Type B pancreatic cell (in vitro differentiated cells): ENCODE data around the gene RANBP3. TPM values are rescaled to one million over a fixed set of nuclear protein-coding genes. Genes with fewer than 3 reads are reported as not detected.

Source experiments
- DNase-seq: peaks from one replicate; pipeline ENCODE4 v3.0.0; 2021; ENCODE audit warnings: mixed read lengths; ENCODE audit not compliant: unreplicated experiment; ENCODE audit errors: extremely low spot score
- H3K27ac Mint-ChIP-seq: 2 replicates; pipeline ENCODE4 v1.8.0; 2021; ENCODE audit warnings: mild to moderate bottlenecking, mixed read lengths
- H3K27me3 Mint-ChIP-seq: 2 replicates; pipeline ENCODE4 v1.8.0; 2021; ENCODE audit warnings: mixed read lengths
- H3K36me3 Mint-ChIP-seq: 2 replicates; pipeline ENCODE4 v1.8.0; 2021; ENCODE audit warnings: mixed read lengths
- H3K4me1 Mint-ChIP-seq: one replicate; pipeline ENCODE4 v1.8.0; 2021; ENCODE audit warnings: mixed read lengths; ENCODE audit not compliant: unreplicated experiment
- H3K4me3 Mint-ChIP-seq: 2 replicates; pipeline ENCODE4 v1.8.0; 2021; ENCODE audit warnings: mild to moderate bottlenecking, mixed read lengths
- H3K9me3 Mint-ChIP-seq: 2 replicates; pipeline ENCODE4 v1.8.0; 2021; ENCODE audit warnings: mixed read lengths
- total RNA-seq: library from RNA; stranded (reverse); gene quantifications from 2 replicates; pipeline ENCODE4 v1.2.1, GENCODE V29; 2021; ENCODE audit warnings: low replicate concordance
- TF ChIP-seq, protein P1 (sequence below): fragments of 200-600 bp; sonication (generic); conservative IDR thresholded peaks from 2 replicates; pipeline ENCODE4 v1.5.0; 2021; ENCODE audit warnings: antibody characterized with exemption, mild to moderate bottlenecking

RANBP3 gene
- total RNA-seq, 1 donor from 2014 or later: 92.4 TPM

DNA sequence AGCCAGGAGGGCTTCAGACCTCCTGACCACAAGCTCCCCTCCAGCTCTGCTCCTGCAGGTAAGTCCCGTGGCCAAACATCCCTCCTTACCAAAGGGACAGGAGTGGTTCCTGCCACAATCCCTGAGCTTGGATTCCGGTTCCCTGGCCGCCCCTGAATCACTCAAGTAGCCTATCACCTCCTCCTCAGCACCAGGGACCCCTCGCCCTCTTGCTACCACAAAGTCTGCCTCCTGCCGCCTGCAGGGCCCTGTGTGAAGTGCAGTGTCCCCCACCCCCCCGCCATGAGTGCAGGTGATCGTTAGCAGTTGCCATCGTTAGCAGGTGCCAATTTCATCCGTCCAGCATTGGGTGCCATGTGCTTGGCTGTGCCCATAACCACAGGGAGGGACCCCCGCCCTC is 40.8 kb upstream of the RANBP3 start:
- TF ChIP-seq, protein P1, sequence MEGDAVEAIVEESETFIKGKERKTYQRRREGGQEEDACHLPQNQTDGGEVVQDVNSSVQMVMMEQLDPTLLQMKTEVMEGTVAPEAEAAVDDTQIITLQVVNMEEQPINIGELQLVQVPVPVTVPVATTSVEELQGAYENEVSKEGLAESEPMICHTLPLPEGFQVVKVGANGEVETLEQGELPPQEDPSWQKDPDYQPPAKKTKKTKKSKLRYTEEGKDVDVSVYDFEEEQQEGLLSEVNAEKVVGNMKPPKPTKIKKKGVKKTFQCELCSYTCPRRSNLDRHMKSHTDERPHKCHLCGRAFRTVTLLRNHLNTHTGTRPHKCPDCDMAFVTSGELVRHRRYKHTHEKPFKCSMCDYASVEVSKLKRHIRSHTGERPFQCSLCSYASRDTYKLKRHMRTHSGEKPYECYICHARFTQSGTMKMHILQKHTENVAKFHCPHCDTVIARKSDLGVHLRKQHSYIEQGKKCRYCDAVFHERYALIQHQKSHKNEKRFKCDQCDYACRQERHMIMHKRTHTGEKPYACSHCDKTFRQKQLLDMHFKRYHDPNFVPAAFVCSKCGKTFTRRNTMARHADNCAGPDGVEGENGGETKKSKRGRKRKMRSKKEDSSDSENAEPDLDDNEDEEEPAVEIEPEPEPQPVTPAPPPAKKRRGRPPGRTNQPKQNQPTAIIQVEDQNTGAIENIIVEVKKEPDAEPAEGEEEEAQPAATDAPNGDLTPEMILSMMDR: no peak
- Mint-ChIP-seq H3K27me3 (peaks cover 4% of the 10 kb centered on the region), H3K36me3 (no peaks in the 10 kb centered on the region), H3K9me3 (no peaks in the 10 kb centered on the region), H3K4me3 (no peak overlapping the region), H3K27ac (no peak overlapping the region), H3K4me1 (peaks cover 30% of the 10 kb centered on the region)
- no peak for DNase-seq

DNA sequence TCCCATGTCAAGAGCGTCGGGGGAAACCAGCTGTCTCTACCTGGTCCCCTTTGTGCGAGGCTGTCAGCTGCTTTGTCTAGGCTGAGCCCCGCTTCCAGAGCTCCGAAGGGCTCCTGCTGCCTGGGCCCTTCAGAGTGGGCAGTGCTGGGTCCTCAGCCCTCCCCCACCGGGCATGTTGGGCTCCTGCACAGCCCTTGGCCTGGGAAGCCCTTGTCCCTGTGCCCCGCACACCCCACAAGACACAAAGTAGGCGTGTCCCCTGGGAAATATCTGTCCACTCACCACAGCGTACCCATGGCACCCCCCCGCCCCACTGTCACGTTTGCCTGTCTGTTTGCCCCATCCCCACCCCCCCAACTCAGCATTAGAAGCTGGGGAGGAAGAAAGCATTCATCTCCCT is 39.6 kb upstream of the RANBP3 start:
- no peak overlapping the region for H3K27ac Mint-ChIP-seq
- H3K27me3 Mint-ChIP-seq: peaks cover 4% of the 10 kb centered on the region
- TF ChIP-seq, protein P1: no peak

DNA sequence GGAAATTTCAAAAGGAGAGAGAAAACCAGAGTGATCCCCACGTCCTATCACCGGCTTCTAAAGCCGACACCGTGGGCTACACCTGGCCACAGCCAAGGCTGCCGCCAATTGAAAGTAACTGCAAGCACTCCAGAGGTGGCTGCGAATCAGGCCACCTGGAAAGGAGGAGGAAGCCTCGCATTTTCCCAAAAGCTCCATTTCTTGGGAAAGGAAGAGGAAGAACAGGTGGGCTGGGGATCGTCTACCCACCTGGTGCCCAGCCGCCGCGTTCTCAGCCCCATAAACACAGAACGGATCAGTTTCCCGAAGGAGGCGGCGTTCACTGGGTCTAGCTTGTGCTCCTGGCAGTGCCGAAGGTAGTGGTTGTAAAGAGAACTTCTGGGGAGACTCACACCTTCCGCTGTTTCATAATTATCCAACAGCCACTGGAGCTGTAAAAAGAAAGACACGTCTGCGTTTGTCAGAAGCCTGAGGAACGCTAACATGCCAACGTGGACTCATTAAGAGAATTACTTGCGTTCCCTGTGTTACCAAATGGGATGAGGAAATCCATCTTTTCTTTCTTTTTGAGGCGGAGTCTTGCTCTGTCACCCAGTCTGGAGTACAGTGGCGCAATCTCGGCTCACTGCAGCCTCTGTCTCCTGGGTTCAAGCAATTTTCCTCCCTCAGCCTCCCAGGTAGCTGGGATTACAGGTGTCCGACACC is 38.1 kb upstream of the RANBP3 start:
- Mint-ChIP-seq H3K36me3 (no peaks in the 10 kb centered on the region), H3K9me3 (no peaks in the 10 kb centered on the region), H3K4me3 (no peak overlapping the region), H3K27me3 (peaks cover 4% of the 10 kb centered on the region), H3K27ac (no peak overlapping the region), H3K4me1 (peaks cover 9% of the 10 kb centered on the region)
- DNase-seq: no peak
- TF ChIP-seq, protein P1: no peak

More for the DNA sequence above, 39.6 kb upstream of the RANBP3 start:
- no peaks in the 10 kb centered on the region for H3K36me3 Mint-ChIP-seq
- DNase-seq: no peak
- H3K9me3 Mint-ChIP-seq: no peaks in the 10 kb centered on the region
- peaks cover 21% of the 10 kb centered on the region for H3K4me1 Mint-ChIP-seq
- no peak overlapping the region for H3K4me3 Mint-ChIP-seq

DNA sequence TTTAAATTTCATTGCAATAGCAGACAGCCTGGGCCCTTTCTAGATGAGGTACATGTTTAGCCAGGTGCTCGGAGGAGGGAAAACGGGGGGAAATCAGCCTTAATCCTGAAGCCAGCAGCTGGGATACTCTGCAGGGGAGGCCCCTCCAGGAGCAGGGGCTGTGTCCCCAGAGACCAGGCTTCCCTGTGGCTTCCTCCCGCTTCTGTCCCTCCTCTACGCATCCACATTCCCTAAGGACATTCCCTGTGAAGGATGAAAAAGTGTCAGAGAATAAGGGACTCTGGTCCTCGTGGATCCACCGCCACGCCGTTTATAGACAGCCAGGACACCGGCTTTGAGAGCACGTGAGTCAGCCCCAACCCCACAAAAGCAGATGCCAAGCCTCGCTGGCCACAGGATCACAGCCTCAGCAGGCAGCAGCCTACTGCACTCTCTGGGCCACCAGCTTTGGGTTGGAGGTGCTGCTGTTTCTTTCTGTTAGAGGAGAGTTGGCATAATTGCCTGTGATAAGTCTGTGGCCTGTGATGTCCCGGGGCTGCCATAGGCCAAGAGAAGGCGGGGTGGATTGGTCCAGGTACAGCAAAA is 36.7 kb upstream of the RANBP3 start:
- H3K36me3 Mint-ChIP-seq: no peaks in the 10 kb centered on the region
- DNase-seq: no peak
- H3K4me3 Mint-ChIP-seq: no peak overlapping the region
- H3K27ac Mint-ChIP-seq: no peak overlapping the region
- TF ChIP-seq, protein P1: no peak
- peaks cover 4% of the 10 kb centered on the region for H3K4me1 Mint-ChIP-seq
- H3K9me3 Mint-ChIP-seq: no peaks in the 10 kb centered on the region
- H3K27me3 Mint-ChIP-seq: peaks cover 4% of the 10 kb centered on the region

DNA sequence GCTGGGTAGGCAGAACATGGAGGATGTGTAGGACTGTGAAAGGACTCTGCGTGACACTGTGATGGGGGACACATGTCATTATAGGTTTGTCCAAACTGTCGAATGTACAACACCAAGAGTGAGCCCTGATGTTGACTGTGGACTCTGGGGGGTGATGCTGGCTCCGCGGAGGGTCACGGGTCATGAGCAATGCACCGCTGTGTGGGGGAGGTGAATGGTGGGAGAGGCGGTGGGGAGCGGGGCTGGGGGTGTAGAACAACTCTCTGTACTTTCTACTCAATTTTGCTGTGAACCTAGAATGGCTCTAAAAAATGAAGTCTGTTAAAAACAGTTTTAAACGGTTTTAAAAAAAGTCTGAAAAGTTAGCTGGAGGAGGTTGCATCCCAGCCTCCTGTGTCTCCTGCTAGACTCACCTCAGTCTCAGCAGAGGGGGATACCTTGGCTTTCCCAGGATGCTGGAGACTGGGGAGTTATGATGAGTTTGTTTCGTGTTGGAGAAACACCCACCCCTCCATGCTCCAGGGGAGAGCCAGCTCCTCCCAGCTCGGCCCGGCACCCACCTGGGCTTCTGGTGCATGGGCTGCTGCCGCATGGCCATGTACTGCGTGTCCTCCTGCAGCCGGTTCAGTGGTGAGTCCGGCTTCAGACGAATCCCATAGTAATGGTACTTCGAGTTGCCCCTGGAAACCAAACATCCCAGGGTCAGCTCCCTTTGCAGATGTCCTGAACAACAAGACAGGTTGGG is 34.7 kb upstream of the RANBP3 start:
- H3K4me3 Mint-ChIP-seq: no peak overlapping the region
- peaks cover 4% of the 10 kb centered on the region for H3K4me1 Mint-ChIP-seq
- no peaks in the 10 kb centered on the region for H3K9me3 Mint-ChIP-seq
- no peaks in the 10 kb centered on the region for H3K36me3 Mint-ChIP-seq
- peak overlapping the region; percentile 65 for H3K27ac Mint-ChIP-seq
- TF ChIP-seq, protein P1: no peak
- DNase-seq: no peak
- H3K27me3 Mint-ChIP-seq: peaks cover 4% of the 10 kb centered on the region
